Measurements from ENCODE around the gene SMIM8. TPM values are rescaled to one million over a fixed set of nuclear protein-coding genes. Genes with fewer than 3 reads are reported as not detected.

Gene SMIM8
- total and polyA plus RNA-seq, 4 donors: 2.3 to 6.1 (median 5.2) TPM

- Histone ChIP-seq H3K4me3 (ENCODE audit: low read depth in 1 of 3, low read length in 3 of 3) (no peak overlapping the region), H3K36me3 (ENCODE audit: control insufficient read depth in 4 of 4, insufficient read depth in 3 of 4, low read depth in 1 of 4, low read length in 3 of 4) (no peaks in the 10 kb centered on the region), H3K27me3 (ENCODE audit: control insufficient read depth in 4 of 4, insufficient read depth in 4 of 4, low read length in 3 of 4) (no peaks in the 10 kb centered on the region), H3K4me1 (ENCODE audit: control insufficient read depth in 4 of 4, insufficient read depth in 4 of 4, low read length in 3 of 4) (no peaks in the 10 kb centered on the region), H3K27ac (ENCODE audit: low read depth in 1 of 2, low read length in 2 of 2) (no peak overlapping the region), H3K9ac (ENCODE audit: low read depth in 1 of 2, low read length in 2 of 2) (no peak overlapping the region), H3K9me3 (ENCODE audit: control insufficient read depth in 4 of 4, low read length in 3 of 4) (no peaks in the 10 kb centered on the region)
- 86% methylated on average over 3 of the region's 3 CpGs for WGBS
- TF ChIP-seq YY1 (IDR thresholded peaks at IDR 0.05) (no peak), RXRA (IDR thresholded peaks at IDR 0.05) (no peak), JUND (IDR thresholded peaks at IDR 0.05) (no peak), REST (IDR thresholded peaks at IDR 0.05) (no peak), RAD21 (IDR thresholded peaks at IDR 0.05) (no peak), EGR1 (IDR thresholded peaks at IDR 0.05; ENCODE audit: low read depth in 2 of 2) (no peak), HNF4G (IDR thresholded peaks at IDR 0.05) (no peak), ATF3 (IDR thresholded peaks at IDR 0.05) (no peak), MAX (IDR thresholded peaks at IDR 0.05) (no peak), HNF4A (conservative IDR thresholded peaks at IDR 0.05) (no peak), FOXA2 (IDR thresholded peaks at IDR 0.05) (no peak), NR2F2 (IDR thresholded peaks at IDR 0.05) (no peak)
- DNase-seq (ENCODE audit: low spot score): no peak
Measured at GRCh38 chr6:87283461-87283860, 38.9 kb upstream of the SMIM8 start.

- 93% methylated on average over 2 of the region's 2 CpGs for WGBS
- no peak overlapping the region for H3K4me3 ChIP-seq (ENCODE audit: low read depth in 1 of 3, low read length in 3 of 3)
- H3K36me3 ChIP-seq (ENCODE audit: control insufficient read depth in 4 of 4, insufficient read depth in 3 of 4, low read depth in 1 of 4, low read length in 3 of 4): no peaks in the 10 kb centered on the region
- TF ChIP-seq RAD21 (IDR thresholded peaks at IDR 0.05) (no peak), SP1 (IDR thresholded peaks at IDR 0.05) (no peak), FOXA2 (IDR thresholded peaks at IDR 0.05) (no peak), YY1 (IDR thresholded peaks at IDR 0.05) (no peak), FOXA1 (IDR thresholded peaks at IDR 0.05) (no peak), HNF4A (conservative IDR thresholded peaks at IDR 0.05) (no peak), NR2F2 (IDR thresholded peaks at IDR 0.05) (no peak), ATF3 (IDR thresholded peaks at IDR 0.05) (no peak), RXRA (IDR thresholded peaks at IDR 0.05) (no peak), GABPA (IDR thresholded peaks at IDR 0.05 in 1 of 2, conservative IDR thresholded peaks at IDR 0.05 in 1 of 2) (no peak), JUND (IDR thresholded peaks at IDR 0.05) (no peak), TAF1 (conservative IDR thresholded peaks at IDR 0.05) (no peak), EGR1 (IDR thresholded peaks at IDR 0.05; ENCODE audit: low read depth in 2 of 2) (no peak), ZBTB33 (IDR thresholded peaks at IDR 0.05) (no peak), REST (IDR thresholded peaks at IDR 0.05) (no peak), CTCF (IDR thresholded peaks at IDR 0.05; ENCODE audit: low read depth, low read length, missing input control) (no peak), MAX (IDR thresholded peaks at IDR 0.05) (no peak)
- H3K4me1 ChIP-seq (ENCODE audit: control insufficient read depth in 4 of 4, insufficient read depth in 4 of 4, low read length in 3 of 4): no peaks in the 10 kb centered on the region
- DNase-seq (ENCODE audit: low spot score): no peak
- no peaks in the 10 kb centered on the region for H3K27me3 ChIP-seq (ENCODE audit: control insufficient read depth in 4 of 4, insufficient read depth in 4 of 4, low read length in 3 of 4)
- H3K9ac ChIP-seq (ENCODE audit: low read depth in 1 of 2, low read length in 2 of 2): no peak overlapping the region
- H3K9me3 ChIP-seq (ENCODE audit: control insufficient read depth in 4 of 4, low read length in 3 of 4): no peaks in the 10 kb centered on the region
- H3K27ac ChIP-seq (ENCODE audit: low read depth in 1 of 2, low read length in 2 of 2): no peak overlapping the region
Measured at GRCh38 chr6:87287251-87287650, 35.1 kb upstream of the SMIM8 start.

Data from liver (tissue), 9 donors.